ENCODE measurements around the gene CAMK1D.
"Not testable (repeated sequence)": the region's sequence is repeated elsewhere in the genome, so short reads cannot be mapped to it uniquely, and the experiment has no call there.

Gene CAMK1D

DNA sequence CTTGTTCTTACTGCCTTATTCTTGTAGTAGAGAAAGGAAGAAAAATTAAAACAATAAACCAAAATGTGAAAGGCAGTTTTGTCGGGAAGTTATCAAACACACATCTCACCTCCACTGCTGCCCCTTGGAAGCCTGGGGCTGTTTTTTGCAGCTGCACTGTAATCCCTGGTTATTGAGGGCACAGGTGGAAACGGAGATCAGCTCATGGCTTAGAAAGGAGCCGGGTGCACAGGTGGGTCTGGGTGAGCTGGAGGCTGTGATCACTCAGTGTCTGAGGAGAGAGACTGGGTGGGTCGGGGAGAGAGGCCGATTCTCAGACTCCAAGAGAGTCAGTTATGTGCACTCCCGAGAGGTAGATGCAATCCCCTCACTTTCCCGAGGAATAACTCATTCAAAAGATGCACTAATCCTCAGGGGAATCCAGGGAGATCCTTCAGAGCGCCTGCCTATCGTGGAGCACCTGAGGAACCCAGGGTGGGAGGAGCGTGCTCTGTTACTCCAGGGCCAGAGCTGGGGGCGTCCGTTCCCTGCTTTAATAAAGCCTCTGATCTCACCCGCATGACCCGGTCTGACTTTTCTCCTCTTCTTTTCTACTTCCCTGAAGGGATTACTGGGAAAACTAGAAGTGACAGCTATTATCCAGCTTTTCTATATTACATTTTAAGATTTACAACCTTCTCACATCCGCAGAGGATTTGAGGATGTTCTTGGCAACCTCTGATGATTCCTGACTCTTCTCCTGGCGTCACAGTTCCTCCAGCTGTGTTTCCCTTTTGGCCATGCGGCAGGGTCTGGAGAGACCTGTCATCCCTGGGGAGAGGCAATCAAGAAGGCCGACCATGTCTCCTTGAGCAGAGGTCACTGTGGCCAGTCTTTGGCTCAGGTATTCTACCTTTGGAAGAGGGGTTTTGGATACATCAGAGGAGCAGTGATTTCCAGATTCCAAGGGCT, 82.1 kb downstream of the CAMK1D start:
- no peak for DNase-seq

DNA sequence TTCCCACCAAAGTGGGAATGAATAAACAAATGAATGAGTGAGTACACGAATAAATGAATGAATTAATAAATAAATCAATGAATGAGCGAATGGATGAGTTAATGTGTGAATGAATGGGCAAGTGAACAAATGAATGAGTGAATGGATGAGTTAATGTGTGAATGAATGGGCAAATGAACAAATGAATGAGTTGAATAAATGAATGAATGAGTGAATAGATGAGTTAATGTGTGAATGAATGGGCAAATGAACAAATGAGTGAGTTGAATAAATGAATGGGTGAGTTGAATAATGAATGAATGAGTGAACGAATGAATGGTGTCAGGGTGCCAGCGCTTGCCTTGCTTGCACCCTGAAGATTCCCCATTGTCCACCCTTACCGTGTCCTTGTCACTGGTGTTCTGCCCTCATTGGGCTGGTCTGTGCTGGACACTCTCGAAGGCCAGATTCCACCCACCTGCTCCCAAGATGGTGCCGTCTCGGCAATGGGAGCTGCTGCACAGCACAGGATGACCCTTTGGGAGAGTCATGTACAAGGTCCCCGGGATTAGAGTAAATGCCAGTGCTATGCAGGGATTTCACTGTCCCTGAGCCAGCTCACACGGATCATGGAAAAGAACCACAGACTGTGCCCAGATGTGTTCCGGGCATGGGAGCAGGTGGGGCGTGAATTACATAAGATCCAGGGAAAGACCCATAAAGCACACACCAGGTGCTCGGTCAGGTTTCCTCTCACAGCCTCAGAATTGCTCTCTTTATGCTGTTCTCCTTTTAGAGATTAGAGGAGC, 83.2 kb downstream of the CAMK1D start:
- no peak for DNase-seq

DNA sequence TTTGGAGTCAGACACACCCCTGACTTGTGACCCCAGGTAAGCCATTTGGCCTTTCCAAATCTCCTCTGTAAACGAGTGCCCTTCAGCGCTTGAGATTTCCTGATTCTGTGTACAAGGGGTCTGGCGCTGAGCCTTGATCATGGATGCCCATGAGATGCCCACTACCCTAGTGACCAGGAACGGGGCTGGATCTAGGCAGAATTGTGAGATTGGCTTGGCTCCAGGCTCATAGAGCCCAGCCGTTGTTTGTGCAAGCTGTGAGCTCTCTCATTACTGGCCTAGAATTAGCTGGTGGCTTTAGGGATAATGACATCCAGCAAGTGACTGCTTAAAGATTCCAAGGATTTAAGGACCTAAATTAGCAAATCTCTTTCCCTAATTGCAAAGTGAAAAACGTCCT, 84.9 kb downstream of the CAMK1D start:
- no peak for DNase-seq

DNA sequence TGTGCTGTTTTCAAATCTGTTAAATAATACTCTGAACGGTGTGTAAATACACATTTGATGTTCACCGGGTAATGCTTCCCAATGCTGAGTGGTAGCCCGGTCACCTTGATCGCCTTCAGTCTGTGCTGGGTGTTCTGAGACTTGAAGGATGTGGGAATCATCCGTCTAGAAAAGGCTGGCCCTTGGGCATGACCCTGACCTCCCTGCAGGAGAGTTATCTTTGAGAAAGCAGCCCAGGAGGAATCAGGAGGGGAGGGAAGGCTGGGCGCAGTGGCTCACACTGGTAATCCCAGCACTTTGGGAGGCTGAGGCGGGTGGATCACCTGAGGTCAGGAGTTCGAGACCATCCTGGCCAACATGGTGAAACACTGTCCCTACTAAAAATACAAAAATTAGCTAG, 85.3 kb downstream of the CAMK1D start:
- not testable (repeated sequence) for DNase-seq

DNA sequence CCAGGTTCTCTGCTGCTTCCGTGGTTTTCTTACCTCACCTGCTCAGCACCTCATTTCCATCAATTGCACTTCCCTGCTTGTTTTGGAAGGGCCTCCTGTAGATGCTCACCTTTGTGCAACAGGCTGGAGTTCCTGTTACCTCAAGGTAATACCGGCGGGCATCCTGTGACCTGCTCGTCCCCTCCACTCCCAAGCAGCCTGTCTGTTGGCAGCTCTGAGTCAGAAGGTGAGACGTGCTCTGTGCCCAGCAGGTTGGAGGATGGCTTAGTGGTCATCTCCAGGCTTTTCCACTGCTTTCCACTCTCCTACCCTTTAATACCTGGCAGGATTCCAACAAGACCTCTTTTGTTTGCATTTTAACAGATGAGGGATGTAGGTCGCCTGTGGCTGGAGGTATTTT, 86.0 kb downstream of the CAMK1D start:
- DNase-seq: no peak

DNA sequence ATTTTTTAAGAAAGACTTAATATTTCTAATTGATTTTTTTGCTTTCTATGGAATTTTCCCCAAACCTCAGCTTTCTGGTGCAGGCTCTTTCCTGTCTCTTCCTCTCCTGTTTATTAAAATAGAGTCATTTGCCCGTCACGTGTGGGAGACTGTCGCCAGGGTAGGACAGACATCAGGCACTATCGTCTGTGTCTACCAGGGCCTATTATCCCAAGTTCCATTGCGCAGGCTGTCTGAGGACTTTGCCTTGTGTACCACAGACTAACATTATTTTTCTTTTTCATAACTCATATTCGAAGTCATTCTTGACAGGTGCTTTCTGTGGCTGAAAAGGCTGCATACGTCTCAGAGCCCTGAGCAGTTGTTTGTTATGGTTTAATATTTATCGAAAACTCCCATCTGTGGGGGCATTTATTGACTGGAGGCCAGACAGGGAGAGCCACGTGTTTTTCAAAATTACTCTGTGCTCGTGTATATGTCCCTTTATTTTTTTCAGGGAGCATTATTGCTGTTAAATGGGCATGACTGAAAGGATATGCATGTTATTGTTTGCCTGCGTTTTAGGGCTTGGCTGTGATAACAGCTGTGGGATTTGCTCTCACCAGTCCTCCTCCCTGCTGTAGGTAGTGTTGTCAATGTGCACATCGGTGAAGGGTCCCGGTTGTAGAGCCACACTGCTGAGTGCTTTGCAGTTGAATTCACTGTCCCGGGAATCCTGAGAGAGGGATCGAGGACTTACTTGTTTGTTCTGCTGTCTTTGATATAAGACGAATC, 89.8 kb downstream of the CAMK1D start:
- DNase-seq: no peak

DNA sequence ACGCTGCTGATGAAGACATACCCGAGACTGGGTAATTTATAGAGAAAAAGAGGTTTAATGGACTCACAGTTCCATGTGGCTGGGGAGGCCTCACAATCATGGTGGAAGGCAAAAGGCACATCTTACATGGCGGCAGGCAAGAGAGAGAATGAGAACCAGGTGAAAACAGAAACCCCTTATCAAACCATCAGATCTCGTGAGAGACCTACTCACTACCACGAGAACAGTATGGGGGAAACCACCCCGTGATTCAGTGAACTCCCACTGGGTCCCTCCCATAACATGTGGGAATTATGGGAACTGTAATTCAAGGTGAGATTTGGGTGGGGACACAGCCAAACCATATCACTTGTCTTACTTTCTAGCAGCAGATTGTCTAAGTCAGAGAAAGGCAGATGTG, 90.4 kb downstream of the CAMK1D start:
- not testable (repeated sequence) for DNase-seq

DNA sequence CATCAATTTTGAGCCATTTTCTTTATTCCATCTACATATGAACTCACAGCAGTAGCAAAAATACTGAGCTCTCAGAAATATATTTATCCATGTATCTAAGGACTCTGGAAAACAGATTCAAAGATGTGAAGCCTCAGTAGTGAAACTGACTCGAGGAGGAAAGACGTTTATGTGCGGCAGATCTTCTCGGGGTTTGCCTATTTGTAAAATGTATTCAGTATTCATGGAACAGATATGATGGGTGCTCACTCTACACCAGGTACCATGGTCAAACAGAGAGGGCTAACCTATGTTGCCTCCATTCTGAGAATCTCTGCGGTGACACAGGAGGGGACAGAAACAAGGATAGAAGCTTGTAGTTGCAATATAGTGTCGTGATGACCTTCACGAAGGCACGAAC, 93.7 kb downstream of the CAMK1D start:
- no peak for DNase-seq

DNA sequence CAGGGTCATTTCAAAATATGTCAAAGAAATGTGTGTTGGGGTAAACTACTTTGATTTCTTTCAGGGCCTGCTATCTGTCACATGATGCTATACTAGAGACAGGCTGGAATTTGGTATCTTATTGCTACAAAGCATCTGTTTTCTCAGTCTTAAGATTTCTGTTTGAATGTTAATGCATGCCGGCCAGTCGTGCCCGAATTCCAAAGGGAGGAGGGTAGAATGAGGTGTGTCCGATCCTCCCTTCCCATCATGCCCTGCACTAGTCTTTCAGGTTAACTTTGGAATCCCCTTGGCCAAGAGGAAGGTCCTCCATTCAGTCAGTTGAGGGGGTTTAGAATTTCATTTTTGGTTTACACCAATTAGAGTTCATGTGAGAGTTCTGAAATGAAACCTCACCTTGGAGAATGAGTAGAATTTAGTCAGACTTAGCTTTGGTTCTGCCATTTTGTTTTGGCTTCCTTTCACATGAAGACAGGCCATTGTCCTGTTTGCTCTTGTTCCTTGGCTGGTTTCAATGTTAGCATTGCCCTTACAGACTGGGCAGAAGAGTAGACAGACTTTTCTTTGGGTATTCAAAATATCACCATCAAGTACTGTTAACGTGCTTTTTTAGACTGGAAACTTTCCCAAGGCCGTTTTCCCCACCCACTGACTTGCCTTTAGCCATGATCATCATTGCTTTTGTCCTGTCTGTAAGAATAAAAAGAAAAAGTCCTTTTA, 95.8 kb downstream of the CAMK1D start:
- no peak for DNase-seq

DNA sequence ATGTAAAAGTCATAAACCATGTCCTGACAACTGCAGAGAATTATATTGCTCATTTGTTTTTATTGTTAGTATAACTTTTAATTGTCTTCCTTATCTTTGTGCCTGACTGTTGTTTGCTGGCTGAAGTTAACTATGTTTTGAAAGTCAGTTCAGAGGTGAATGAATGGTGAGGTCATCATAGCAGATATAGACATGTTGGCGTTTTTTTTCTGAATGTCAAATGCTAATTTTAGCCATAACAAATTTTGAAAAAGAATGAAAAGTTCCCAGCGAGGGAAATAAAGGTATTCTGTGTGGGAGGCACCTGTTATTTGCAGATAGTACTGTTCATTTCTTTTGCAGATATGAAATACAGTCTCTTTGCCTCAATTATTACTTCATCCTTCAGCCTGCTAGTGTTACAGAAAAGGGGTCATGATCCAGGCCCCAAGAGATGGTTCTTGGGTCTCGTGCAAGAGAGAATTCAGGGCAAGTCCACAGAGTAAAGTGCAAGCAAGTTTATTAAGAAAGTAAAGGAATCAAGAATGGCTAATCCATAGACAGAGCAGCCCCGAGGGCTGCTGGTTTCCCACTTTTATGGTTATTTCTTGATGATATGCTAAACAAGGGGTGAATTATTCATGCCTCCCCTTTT, 96.5 kb downstream of the CAMK1D start:
- DNase-seq: no peak

DNA sequence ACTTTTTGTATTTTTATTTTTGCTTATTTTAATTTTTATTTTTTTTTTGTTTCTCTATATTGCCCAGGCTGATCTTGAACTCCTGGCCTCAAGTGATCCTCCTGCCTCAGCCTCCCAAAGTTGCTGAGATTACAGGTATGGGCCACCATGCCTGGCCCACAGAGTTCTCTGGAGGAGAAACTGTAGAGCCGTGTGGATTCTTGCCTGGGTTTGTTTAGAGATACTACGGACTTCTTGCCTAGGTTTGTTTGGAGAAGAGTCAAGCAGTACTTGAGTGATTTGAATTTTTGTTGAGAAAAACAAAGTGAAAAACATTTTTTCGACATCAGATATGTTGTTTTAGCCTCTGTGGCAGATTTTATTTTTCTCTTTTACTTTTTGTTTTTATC, 99.0 kb downstream of the CAMK1D start:
- DNase-seq: no peak

DNA sequence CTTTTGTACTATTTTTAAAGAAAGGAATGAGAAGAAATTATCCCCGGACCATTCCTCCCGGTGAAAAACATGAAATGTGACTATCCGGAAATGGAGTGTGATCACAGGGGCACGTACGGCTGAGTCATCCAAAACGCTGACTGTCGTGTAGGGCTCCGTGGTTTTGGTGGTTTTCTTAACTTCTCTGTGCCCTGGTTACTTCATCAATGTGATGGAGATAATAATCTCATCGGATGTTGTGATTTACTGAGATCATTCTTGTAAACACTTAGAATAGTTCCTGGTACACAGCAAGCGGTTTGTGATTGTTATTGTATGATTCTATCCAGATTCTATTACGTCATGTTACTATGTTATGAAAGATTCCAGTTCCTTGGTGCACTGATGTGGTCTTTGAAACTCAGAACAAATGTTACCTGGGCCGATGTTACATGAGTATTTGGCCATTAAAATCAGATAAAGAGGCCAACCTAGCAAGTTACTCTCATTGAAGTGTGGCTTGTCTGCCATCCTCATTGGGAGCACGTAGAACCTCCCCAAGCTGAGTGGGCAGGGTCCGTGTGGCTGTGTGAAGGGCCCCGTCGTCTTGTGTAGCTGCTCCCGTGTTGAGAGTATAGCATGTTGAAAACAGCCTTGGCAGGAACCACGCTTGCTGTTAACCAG, 99.5 kb downstream of the CAMK1D start:
- DNase-seq: no peak

DNA sequence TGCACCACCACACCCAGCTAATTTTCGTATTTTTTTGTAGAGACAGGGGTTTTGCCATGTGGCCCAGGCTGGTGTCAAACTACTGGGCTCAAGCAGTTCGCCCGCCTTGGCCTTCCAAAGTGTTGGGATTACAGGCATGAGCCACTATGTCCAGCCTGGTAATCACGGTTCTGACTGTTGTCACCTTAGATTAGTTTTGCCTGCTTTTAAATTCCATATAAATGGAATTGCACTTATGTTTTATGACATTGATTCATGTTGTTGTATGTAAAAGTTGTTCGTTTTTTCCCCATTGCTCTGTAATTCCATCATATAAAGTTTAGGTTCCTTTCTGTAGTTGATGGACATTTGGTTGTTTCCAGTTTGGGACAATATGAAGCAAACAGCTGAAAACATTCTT, 106.0 kb downstream of the CAMK1D start:
- no peak for DNase-seq

DNA sequence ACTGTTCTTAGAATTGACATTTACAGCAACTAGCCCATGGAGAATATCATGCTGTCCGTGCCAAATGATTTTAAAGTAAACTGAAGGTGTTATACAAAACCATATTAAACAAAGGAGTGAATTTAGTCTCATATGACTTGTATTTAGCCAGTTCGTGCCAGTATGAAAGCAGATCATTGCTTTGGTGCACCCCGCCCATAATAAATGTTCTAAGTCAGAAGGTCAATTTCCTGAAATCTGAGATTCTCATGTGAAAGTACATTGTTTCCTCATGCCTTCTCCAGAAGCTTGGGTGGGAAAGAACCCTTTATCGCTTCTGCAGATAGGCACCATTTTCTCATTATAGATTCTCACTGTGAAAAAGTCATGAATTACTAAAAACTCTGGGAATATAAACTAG, 106.4 kb downstream of the CAMK1D start:
- no peak for DNase-seq

DNA sequence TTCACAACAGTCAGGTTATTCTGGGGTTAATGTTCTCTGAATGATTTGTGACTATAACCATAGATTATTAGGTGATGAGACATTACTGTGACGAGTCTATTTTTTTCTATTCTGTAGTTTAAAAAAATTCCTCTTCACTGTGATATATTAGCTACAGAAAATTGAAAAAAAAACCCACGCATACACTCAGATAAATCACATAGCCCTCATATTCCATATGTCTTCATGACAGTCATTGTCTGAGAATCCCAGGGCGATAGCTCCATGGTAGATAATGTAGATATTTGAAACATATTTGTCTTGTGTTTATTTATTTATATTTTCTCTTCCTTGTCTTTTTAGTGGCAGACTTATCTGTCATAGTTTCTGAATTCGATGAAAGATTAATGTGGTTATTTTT, 110.0 kb downstream of the CAMK1D start:
- DNase-seq: no peak

DNA sequence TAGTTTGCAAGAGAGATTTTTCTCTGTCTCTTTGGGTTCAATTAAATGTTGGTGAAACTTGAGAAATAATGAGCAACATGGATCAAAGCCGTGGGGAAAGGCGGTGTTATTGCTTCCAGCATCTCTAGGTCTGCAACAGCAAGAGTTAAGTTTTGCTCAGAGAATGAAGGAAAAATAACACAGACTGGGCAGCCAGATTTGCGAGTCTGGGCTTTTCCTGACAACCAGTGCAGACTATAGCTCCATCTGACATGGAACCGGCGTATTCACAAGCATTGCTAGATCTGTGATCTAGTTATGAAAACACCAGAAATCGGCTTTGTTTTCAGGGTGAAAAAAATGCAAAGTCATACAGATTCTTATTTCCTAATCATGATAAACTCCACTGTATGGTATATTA, 110.4 kb downstream of the CAMK1D start:
- no peak for DNase-seq

DNA sequence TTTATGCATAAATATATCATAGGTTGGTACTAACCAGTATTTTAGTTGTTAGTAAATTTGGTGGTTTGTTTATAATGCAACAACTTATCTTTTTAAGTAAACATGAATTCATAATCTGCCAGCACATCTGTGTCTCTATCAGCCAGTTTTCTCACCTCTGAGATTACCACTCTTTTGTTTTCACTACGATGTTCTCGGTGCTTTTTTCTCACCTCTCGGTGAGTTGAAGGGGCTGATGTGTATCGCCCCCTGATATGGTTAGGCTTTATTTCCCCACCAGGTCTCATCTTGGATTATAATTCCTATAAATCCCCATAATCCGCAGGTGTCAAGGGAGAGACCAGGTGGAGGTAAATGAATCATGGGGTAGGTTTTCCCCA, 114.1 kb downstream of the CAMK1D start:
- no peak for DNase-seq

DNA sequence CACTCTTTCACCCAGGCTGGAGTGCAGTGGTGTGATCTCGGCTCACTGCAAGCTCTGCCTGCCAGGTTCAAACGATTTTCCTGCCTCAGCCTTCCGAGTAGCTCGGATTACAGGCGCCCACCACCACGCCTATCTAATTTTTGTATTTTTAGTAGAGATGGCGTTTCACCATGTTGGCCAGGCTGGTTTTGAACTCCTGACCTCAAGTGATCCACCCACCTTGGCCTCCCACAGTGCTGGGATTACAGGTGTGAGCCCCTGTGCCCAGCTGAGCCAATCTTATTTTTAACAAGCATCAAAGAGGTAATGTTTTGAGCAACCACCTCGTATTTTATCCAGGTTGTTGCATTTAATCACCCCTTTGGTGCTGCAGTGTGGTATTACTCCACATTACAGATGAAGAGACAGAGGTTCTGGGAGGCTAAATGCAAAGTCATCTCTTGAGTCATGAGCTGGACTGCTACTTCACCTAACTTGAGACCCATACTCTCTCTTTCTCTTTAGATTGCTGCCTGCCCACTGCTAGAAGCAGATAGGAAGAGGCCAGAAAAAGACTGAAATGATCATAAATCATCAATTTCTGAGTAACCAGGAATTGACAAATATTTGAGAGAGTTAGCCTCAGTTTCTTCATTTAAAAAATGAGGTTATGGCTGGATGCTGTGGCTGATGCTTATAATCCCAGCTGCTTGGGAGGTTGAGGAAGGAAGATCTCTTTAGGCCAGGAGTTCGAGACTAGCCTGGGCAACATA, 116.2 kb downstream of the CAMK1D start:
- DNase-seq: no peak

DNA sequence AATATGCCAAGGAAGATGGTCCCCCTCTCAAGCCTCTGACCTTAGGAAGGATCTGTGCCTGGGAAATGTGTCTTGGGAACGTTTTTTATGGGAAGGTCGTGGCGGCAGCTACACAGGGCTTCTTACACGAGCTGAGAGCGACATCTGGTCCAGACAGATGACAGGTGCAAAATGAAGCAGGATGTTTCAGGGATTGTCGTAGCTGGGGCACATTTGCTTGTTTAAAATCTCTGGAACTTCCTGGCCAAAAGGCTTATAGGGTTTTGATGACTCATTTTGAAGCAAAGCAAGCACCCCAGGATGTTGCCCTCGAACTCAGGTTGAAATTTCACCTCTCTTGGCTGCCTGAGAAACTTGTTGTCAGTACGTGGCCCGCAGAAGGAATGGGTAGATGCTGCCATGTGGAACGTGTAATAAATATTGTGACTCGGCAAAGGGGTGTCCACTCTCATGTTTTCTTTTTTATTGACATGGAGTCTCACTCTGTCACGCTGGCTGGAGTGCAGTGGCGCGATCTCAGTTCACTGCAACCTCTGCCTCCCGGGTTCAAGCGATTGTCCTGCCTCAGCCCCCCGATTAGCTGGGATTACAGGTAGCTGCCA, 117.5 kb downstream of the CAMK1D start:
- no peak for DNase-seq

DNA sequence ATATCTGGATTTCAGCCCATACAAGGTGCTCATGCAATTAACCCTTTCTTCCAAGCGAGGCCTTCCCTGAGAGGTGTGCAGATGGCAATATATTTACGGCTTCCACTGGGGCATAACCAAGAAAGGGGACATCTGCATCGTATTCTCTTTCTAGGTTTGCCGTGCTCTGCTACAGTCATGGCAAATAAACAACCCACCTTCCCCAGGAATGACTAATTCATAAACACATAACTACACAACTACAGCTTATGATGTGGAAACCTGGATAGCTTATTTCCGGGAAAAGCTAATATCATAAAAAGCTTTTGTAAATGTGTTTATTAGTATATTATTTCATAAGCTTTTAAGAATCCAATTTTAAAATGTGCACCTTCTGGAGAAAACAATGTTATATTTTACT, 120.0 kb downstream of the CAMK1D start:
- no peak for DNase-seq
